B cell (primary cell): ENCODE results near the gene ADAMTS17.

Experiments used
- EZH2 ChIP-seq: IDR thresholded peaks from 2 replicates; pipeline ENCODE4 v1.6.1; 2012; ENCODE audit warnings: borderline replicate concordance, low read depth, mild to moderate bottlenecking, moderate library complexity, low read length; ENCODE audit not compliant: insufficient read depth, poor library complexity, severe bottlenecking
- TF ChIP-seq, protein P1 (sequence below): fragments of 200-600 bp; IDR thresholded peaks from one replicate; pipeline ENCODE4 v1.8.0; 2022; ENCODE audit warnings: antibody characterized with exemption, mild to moderate bottlenecking

DNA sequence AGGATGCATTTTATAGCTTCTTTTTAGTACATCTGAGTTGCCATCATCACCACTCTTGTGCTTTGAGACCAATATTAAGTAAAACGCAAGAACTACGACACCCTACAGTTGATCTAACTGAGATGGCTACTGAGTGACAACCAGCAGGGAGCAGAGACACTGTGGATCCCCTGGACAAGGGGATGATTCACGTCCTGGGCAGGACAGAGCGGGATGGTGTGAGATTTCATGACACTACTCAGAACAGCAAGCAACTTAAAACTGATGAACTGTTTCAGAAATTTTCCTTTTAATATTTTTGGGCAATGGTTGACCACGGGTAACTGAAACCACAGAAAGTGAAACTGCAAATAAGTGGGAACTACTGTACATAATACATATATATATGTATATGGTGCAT is 299.2 kb downstream of the ADAMTS17 start:
- TF ChIP-seq, protein P1, sequence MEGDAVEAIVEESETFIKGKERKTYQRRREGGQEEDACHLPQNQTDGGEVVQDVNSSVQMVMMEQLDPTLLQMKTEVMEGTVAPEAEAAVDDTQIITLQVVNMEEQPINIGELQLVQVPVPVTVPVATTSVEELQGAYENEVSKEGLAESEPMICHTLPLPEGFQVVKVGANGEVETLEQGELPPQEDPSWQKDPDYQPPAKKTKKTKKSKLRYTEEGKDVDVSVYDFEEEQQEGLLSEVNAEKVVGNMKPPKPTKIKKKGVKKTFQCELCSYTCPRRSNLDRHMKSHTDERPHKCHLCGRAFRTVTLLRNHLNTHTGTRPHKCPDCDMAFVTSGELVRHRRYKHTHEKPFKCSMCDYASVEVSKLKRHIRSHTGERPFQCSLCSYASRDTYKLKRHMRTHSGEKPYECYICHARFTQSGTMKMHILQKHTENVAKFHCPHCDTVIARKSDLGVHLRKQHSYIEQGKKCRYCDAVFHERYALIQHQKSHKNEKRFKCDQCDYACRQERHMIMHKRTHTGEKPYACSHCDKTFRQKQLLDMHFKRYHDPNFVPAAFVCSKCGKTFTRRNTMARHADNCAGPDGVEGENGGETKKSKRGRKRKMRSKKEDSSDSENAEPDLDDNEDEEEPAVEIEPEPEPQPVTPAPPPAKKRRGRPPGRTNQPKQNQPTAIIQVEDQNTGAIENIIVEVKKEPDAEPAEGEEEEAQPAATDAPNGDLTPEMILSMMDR = no peak
- no peak for TF ChIP-seq EZH2
